Suppressor macrophage treated with lipopolysaccharide for 4 hours (primary cell): ENCODE data around the gene ZFYVE28.

Experiments used
- DNase-seq: peaks from one replicate; pipeline ENCODE4 v3.0.0-alpha.2; 2020

ZFYVE28 gene

DNA sequence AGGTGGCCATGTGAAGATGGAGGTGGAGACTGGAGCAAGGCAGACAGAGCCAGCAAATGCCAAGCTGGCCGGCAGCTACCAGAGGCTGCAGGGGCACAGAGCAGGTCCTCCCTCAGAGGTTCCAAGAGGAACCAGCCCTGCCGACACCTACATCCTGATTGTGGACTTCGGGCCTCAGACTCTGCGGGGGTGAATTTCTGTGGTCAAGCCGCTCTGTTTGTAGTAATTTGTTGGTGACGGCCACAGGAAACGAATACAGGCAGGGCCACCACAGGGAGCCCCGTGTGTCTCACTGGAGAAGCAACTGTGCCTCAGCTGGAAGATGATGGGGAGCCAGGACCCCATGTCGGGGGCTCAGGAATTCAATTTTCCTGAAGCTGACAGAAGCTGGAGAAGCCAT, 28.3 kb downstream of the ZFYVE28 start:
- peak; percentile 47 for DNase-seq

DNA sequence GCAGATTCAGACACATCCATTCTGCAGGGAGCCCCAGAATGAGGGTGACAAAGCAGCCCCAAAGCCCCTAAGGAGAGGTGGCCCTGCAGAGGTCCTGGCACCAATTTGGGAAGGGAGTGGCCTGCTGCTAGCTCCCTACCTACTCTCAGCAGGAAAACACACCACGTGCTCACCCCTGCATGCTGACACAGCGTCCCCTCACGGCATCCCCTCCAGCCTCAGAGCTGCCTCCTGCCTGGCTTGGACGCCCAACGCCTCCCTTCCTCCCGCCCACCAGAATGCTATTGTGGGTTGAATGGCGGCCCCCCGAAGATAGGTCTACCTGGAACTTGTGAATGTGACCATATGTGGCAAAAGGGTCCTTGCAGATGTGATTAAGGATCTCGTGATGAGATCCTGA, 28.8 kb downstream of the ZFYVE28 start:
- DNase-seq = no peak

DNA sequence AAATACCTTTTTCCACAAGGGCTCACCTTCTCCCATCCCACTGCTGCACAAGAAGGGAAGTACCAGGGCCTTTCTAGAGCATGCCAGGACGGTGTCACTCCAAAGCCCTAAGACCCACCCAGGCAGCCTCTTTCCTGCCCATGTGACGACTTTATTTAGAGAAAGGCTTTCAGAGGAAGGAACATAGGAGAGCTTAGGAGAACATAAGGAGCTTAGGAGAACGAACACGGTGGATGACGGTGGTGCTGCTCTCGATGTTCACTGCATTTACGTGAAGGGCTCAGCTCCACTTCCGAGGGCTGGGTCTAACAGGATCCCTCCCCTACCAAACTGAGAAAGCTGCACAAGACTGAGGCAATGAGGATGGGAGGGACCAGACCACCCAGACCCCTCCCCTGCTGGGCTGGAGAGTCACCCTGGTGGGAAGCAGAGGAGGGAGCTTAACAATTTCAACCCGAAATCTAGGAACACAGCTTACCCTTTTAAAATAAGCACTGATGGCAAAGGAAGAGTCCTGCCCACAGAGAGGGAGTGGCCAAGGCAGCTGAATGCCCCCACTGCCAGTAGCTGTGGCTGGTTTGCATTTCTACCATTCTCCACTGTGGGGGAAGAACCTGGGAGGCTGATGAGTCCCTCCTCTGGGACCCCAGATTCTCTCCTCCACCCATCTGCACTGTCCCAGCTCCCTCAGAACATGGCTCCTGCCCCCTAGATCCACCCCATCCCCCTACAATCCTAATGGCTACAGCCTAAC, 29.8 kb downstream of the ZFYVE28 start:
- no peak for DNase-seq

DNA sequence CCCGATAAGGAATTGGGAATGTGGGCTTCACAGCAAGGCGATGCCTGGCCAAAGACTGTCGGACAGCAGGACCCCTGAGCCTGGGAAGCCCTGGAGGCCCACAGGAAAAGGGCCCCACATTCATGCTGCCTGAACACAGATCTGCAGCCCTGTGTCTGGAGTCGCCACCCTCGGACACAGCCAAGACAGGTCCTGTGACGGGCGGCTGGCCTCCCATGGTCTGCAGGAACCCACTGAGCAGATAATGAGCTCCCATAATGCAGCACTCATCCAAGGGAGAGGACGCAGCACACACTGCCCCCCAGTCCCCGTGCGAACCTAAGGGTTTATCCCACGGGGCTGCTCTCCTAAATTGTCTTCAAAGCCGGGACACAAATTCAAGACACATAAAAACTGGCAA, 30.6 kb downstream of the ZFYVE28 start:
- DNase-seq = no peak

DNA sequence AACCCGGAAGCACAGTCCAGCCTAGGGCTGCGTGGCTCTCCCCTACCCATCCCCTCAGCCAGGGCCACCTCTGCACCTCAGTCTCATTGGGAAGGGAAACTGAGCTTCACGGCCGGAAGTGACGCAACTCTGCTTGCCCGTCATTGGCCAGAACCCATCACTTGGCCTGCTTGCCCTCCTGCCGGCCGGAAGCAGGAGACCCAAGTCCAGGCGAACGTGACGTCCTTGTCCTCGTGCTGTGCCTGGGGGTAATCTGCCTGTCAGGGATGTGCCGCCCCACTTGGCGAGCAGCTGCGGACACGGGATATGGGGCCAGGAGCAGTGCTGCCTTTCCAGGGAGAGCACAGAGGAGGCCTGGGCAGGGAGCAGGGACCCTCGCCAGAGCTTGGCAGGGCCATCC, 31.2 kb downstream of the ZFYVE28 start:
- no peak for DNase-seq

DNA sequence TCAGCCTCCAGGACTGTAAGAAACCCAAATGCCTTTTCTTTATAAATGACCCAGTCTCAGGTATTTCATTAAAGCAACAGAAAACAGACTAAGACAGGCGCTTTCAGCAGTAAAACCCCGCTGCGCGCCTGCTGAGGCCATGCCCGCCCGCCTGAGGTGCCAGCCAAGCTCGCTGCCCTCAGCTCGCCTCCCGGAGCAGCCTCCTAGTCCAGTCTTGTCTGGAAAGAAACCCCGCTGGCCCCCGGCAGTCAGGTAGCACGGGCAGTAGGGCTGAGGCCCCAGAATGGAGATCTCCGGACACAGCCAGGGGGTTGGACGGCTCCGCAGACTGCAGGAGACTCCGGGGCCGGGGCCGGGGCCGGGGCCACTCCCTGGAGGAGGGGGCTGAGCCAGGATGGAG, 31.7 kb downstream of the ZFYVE28 start:
- DNase-seq = no peak

DNA sequence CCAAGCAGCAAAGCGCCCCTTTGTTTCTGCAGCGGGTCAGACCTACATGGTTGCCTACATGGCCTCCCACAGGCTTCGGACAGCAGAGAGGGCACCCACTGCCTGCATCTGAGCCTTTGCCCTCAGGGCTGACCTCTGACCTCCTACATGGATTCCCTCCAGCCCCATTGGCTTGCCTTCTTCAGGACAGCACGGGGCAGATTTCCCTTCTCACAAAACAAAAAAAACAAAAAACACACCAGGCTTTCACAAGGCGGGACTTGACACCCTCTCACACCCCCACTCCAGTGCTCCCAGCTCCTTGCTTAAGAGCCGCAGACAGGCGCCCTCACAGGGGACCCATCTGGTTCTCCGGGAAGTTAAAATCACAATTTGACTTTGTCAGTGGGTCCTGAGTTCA, 32.9 kb downstream of the ZFYVE28 start:
- DNase-seq = no peak

DNA sequence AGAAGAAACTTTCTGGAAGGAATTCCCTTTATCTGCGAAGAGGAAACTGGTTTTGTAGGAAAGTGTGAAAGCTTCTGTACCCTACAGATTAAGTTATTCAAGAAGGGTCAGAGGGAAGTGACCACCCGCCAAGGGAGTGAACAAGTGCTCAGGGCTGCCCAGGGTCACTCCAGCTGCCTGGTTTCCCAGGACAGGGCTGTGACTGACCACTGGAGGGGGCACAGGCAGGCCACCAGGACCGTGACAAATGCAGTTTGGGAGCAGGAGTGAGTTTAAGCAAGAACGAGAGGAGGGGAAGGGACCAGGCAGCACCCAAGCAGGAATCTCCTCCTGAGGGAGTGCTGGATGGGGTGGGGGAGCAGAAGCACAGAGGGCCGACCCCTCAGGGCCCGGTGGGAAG, 34.2 kb downstream of the ZFYVE28 start:
- DNase-seq = no peak

DNA sequence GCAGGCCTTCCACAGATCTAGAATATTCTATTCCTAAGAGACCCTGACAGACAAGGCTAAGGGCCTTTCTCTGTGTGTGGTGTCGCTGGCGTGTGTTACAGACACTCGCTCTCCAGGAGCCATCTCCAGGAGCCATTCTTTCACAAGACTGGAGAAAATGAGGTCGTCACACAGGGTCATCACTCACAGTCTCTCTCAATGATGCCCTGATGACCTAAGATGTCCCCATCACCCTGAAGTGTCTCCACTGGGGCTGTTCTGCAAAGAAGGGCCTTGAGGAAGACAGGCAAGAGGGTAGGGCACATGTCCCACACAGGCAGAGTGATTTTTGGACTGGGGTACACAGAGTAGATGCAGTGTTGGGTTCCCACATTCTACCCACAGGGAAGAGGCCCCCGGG, 34.7 kb downstream of the ZFYVE28 start:
- DNase-seq = peak; percentile 58

DNA sequence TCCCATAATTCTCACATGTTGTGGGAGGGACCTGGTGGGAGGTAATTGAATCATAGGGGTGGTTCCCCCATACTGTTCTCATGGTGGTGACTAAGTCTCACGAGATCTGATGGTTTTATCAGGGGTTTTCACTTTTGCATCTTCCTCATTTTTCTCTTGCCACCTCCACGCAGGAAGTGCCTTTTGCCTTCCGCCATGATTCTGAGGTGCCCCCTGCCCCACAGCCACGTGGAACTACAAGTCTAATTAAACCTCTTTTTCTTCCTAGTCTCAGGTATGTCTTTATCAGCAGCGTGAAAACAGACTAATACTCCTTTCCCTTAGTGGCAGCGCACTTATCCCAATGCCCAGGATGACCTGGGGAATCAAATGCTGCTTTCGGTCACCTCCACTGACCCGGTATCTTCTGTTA, 35.2 kb downstream of the ZFYVE28 start:
- peak; percentile 81 for DNase-seq

DNA sequence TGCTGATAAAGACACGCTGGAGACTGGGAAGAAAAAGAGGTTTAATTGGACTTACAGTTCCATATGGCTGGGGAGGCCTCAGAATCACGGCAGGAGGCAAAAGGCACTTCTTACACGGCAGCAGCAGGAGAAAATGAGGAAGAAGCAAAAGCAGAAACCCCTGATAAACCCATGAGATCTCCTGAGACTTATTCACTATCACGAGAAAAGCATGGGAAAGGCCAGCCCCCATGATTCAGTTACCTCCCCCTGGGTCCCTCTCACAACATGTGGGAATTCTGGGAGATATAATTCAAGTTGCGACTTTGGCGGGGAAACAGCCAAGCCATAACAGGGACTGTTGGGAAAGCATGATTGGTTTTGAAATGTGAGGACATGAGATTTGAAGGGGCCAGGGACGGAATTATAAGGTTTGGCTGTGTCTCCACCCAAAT, 35.7 kb downstream of the ZFYVE28 start:
- DNase-seq = peak; percentile 64

DNA sequence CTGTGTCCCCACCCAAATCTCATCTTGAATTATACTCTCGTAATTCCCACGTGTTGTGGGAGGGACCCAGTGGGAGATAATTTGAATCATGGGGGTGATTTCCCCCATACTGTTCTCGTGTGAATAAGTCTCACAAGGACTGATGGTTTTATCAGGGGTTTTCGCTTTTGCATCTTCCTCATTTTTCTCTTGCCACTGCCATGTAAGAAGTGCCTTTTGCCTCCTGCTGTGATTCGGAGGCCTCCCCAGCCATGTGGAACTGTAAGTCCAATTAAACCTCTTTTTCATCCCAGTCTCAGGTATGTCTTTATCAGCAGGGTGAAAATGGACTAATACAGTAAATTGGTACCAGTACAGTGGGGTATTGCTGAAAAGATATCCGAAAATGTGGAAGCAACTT, 37.9 kb downstream of the ZFYVE28 start:
- peak; percentile 25 for DNase-seq

DNA sequence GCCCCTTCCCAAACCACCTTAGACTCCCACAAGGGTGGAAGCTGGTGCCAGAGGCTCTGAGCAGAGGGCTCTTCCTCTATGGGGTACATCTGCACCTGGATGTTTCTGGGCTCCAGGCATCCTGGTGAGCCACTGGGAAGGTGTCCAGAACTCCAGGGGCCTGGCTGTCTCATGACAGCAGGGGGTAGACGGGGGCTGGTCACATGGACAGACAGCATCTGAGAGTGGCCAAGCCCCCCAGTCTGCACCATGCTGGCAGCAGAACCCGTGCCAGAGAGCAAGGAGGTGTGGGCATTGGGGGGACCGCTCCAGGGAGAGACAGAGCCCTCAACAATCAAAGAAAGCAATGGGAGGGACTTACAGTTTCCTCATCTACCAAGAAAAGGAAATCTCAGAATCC, 39.5 kb downstream of the ZFYVE28 start:
- DNase-seq = no peak

DNA sequence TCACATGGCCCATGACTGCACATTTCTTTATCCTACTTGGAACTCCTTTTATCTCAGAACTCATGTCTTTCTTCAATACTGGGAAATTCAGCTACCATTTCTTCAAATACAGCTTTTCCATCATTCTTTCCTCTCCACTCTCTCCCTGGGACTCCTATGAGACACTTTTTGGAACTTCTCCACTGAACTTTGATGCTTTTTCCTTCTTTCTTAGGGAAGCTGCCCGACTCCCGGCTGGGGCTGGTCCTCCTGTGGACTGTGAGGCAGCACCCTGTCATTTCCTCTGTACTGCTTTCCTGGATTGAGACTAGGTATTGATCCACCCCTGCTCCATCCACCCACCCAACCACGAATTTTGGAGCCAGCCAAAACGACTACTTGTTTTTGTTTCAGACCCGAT, 40.0 kb downstream of the ZFYVE28 start:
- no peak for DNase-seq

DNA sequence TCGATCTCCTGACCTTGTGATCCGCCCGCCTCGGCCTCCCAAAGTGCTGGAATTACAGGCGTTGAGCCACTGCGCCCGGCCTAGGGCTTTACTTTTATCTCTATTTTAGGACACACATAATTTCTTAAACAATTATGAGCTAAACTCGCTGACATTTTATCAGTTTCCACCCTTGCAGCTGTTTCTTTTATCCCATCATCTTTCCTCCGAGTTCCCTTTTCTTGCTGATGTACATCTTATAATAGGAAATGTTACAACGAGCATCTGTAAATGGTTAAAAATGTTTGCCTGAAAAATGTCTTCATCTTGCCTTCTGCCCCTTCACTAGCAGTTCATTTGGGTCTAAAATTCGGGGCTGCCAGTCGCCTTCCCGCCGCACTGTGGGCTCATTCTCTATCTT, 41.2 kb downstream of the ZFYVE28 start:
- DNase-seq = no peak

DNA sequence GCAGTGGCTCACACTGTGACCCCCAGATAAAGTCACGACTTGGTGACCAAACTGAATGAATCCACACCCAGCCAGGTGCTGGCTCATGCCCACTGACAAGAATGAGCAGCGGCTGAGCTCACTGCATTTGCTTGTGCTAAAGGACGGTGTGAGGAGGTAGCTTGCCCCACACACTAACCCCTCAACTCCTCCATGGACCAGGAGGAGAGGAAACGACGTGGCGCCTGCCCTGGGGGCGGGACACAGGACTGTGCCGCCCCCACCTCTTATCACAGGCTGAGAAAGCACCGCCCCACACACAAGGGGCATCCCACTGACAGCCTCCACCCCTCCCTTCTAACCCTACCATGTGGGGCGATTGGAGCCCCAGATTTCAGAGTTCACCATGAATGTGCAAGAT, 43.0 kb downstream of the ZFYVE28 start:
- no peak for DNase-seq

DNA sequence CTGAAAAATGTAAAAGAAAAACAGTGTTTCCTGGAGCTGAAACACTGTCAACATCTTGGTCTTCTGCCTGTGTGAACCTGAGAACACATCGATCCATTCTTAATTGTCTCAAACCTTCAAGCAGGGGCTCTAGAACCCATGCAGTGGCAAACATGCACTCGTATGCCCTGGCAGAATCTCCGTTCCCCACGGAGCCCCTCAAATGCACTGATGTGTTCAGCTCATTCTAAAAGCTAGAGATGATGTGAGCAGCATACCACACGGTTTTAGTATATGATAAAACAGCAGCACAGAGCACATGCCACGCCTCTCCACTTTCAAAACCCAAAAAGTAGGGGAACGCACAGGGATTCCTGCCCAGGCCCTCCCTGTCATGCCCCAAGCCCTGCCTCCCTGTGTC, 44.9 kb downstream of the ZFYVE28 start:
- DNase-seq = no peak

DNA sequence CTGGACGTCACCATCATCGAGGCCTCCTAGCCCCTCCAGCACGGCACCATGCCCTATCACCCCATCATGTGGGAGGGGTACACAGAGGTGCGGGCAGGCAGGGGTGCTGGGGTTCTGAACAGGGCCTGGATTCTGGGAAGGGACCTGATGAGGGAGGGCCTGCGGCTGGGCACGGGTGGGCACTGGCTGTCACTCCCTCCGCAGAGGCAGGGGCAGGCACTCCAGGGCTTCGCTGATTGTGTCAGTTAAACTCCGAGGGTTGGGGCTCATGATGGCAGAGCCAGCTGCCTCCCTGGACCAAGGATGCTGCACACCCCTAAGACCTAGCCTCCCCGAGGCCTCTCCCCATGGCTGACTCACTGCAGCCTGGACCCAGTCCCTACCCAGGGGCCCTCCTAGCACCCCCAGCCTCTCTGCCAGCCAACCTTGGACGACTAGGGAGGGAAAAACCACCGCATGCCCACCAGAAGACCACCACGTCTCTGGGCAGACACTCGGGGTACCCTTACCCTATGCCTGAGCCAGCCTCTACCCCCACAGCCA, 45.9 kb downstream of the ZFYVE28 start:
- DNase-seq = no peak

DNA sequence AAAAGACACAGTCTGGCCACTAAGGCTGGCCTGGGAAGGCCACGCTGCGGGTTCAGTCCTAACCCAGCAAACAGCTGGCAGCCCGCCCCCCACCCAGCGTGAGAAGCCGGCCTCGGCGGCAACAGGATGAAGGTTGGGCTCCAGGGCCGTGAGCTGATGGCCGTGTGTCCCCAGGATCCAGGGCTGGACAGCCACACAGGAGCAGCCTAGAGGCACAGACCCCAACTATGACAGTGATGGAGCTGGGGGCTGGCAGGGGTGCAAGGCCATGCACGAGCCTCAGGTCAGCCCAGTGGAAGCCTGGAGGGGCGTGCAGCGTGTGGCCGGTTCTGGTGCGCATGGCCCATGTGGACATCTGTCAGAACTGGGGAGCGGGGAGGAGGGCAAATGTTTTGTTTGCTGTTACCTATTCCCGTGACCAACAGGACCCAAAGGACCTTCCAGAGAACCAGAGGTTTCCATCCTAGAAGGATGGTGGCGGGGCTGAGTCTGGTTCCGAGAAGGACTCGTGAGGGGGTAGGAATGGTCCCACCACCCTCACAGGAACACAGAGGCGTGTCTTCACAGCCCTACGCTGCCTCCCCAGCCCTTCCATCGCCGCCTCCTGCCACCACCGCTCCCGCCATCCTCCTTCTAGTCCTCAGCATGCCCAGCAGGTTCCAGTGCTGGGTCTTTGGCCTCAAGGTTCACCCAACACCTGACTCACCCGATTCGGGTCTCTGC, 46.5 kb downstream of the ZFYVE28 start:
- no peak for DNase-seq

DNA sequence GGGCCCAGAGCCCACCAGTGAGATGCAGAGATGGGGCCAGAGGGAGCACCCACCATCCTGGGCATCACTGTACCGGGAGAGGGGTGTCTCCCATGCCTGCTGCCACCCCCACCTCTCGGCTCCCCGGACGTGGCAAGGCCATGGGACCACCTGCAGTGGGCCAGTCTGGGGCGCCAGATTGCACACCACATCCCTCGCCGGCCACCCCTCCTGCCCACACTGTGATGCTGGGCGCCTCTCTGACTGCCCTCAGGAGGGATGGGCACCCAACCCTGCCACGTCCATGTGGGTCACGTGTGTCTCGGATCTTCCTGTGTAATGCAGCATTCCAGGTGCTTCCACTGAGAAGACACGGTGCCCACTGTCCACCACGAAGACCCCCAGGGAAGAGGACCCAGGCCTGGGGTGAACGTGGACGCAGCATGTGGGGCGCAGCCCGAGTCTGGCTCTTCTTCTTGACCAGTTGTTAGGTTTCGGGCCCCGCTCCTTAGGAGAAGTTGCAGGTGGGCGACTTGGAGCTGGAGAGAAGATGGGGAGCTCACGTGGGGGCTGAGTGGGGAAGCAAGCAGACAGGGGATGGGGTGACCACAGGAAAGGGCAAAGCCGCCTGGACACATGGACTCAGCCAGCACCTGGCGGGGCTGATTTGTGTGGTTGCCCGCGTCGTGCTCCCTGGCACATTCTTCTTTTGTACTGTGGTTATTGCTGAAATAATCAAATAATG, 47.7 kb downstream of the ZFYVE28 start:
- no peak for DNase-seq

DNA sequence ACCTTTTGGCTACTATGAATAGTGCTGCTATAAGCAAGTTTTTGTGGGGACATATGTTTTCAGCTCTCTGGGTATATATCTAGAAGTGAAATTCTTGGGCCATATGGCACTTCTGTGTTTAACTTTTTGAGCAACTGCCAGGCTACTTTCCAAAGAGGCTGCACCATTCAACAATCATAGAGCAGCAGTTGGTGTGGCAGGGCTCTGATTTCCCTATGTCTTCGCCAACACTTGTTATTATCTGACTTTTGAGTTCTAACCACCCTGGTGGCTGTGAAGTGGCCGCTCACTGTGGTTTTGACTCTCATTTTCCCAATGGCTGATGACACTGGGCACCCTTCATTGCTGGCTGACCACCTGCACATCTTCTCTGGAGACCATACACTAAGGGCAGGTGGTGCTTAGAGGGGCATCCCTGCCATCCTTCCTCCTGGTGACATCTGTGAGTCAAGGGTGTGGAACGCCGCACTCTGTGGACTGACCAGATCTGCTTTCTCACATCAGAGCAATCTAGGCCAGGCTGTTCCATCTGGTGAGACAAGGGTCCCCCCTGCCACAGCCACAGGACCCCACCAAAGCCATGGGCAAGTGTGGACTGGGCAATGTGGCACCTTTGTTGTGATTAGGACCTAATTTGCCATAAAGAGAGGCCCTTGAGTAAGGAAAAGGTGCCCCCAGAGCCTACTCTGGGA, 49.6 kb downstream of the ZFYVE28 start:
- no peak for DNase-seq

DNA sequence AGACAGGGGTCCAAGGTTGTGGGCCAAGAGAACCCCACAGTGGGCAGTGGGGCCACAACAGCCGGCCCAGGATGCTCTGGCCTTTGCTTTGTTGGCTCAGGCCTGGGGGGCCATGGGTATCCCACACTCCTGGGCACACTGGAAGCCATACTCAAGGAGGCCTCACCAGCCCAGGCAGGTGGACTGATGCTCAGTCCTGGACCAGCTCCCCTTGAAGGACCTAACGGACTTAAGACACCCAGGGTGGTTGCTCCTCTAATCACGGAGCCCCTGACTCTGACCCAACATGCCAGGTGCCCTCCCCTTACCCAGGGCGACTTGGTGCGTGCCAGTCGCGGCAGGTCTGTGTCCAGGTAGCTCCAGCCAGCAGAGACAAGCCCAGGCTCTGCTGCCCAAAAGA, 50.8 kb downstream of the ZFYVE28 start:
- no peak for DNase-seq
